IMR-90 (cell line): ENCODE results near the gene DNAH9. TPM values are rescaled to one million over a fixed set of nuclear protein-coding genes. Genes with fewer than 3 reads are reported as not detected.

Experiments
- ATAC-seq: fragments of 200-7000 bp; cut with Tn5 transposase; 2 replicates; pipeline ENCODE4 v1.9.1; 2020; ENCODE audit warnings: low read depth, mild to moderate bottlenecking, moderate library complexity
- BruUV-seq: library from RNA; stranded (reverse); fragments of 400-500 nt; replicated peaks from 2 replicates; lab custom pipeline; 2021; lab: Mats Ljungman, UMichigan
- CTCF ChIA-PET: fragments of 300-600 bp; formaldehyde crosslinking; extraction: SDS; loops from one replicate; lab custom pipeline; 2021; ENCODE audit warnings: antibody characterized with exemption; lab: Yijun Ruan, JAX
- POLR2A ChIA-PET: fragments of 300-600 bp; sonication (Branson Sonifier 250); formaldehyde crosslinking; loops from one replicate; lab custom pipeline; 2022; ENCODE audit warnings: antibody characterized with exemption; ENCODE audit not compliant: unreplicated experiment; lab: Charles Lee
- DNase-seq: peaks from one replicate; pipeline ENCODE4 v3.0.0; 2013
- H2AFZ ChIP-seq: replicated peaks from 2 replicates; pipeline ENCODE3; 2013; ENCODE audit warnings: low read length, mild to moderate bottlenecking; ENCODE audit not compliant: poor library complexity
- H2AK5ac ChIP-seq: 2 replicates; pipeline ENCODE4 v1.6.1; 2013; ENCODE audit warnings: low read depth, low read length, inconsistent platforms
- H2AK9ac ChIP-seq: replicated peaks from 2 replicates; pipeline ENCODE3; 2013; ENCODE audit warnings: mild to moderate bottlenecking, low read depth, low read length, moderate library complexity; ENCODE audit not compliant: poor library complexity
- H2BK120ac ChIP-seq: 2 replicates; pipeline ENCODE4 v1.6.1; 2013; ENCODE audit warnings: low read depth, low read length, inconsistent platforms
- H2BK15ac ChIP-seq: 3 replicates; pipeline ENCODE4 v1.6.1; 2013; ENCODE audit warnings: low read depth, low read length, inconsistent platforms
- H2BK20ac ChIP-seq: 2 replicates; pipeline ENCODE4 v1.6.1; 2013; ENCODE audit warnings: low read depth, mild to moderate bottlenecking, inconsistent platforms, low read length, moderate library complexity
- H2BK5ac ChIP-seq: 2 replicates; pipeline ENCODE4 v1.6.1; 2013; ENCODE audit warnings: mild to moderate bottlenecking, low read depth, low read length, inconsistent platforms; ENCODE audit not compliant: poor library complexity, severe bottlenecking
- H3K14ac ChIP-seq: replicated peaks from 2 replicates; pipeline ENCODE4 v1.6.1; 2013; ENCODE audit warnings: low read depth, low read length, inconsistent platforms
- H3K18ac ChIP-seq: 2 replicates; pipeline ENCODE4 v1.6.1; 2013; ENCODE audit warnings: low read depth, low read length, control low read depth
- H3K23ac ChIP-seq: 2 replicates; pipeline ENCODE4 v1.6.1; 2013; ENCODE audit warnings: low read depth, low read length, inconsistent platforms
- H3K27ac ChIP-seq: 2 replicates; pipeline ENCODE4 v1.5.1; 2013; ENCODE audit warnings: mild to moderate bottlenecking, control low read depth, low read length; ENCODE audit not compliant: insufficient read depth
- H3K27me3 ChIP-seq: 2 replicates; pipeline ENCODE4 v1.6.1; 2013; ENCODE audit warnings: low read length; ENCODE audit not compliant: control insufficient read depth, insufficient read depth
- H3K36me3 ChIP-seq: 2 replicates; pipeline ENCODE4 v1.6.1; 2013; ENCODE audit warnings: low read length, mixed read lengths; ENCODE audit not compliant: control insufficient read depth, insufficient read depth
- H3K4ac ChIP-seq: 2 replicates; pipeline ENCODE4 v1.6.1; 2013; ENCODE audit warnings: low read depth, low read length, inconsistent platforms
- H3K4me1 ChIP-seq: 2 replicates; pipeline ENCODE4 v1.6.1; 2013; ENCODE audit warnings: low read length, mixed read lengths; ENCODE audit not compliant: control insufficient read depth, insufficient read depth
- H3K4me2 ChIP-seq: 2 replicates; pipeline ENCODE4 v1.6.1; 2013; ENCODE audit warnings: low read depth, mild to moderate bottlenecking, control low read depth, low read length, moderate library complexity
- H3K4me3 ChIP-seq: 2 replicates; pipeline ENCODE4 v1.5.1; 2013; ENCODE audit warnings: low read depth, mild to moderate bottlenecking, control low read depth, low read length, moderate library complexity; ENCODE audit not compliant: insufficient read depth
- H3K56ac ChIP-seq: 2 replicates; pipeline ENCODE4 v1.6.1; 2013; ENCODE audit warnings: low read length, inconsistent platforms; ENCODE audit not compliant: insufficient read depth; ENCODE audit errors: extremely low read depth
- H3K79me1 ChIP-seq, 2 experiments: 2 replicates each; pipeline ENCODE4 v1.6.1; 2013; ENCODE audit warnings: low read length in 2 of 2, inconsistent platforms in 1 of 2, low read depth in 1 of 2
- H3K9ac ChIP-seq: 2 replicates; pipeline ENCODE4 v1.6.1; 2013; ENCODE audit warnings: low read depth, low read length, control low read depth
- H3K9me1 ChIP-seq: 2 replicates; pipeline ENCODE4 v1.6.1; 2013; ENCODE audit warnings: low read length, inconsistent platforms; ENCODE audit not compliant: insufficient read depth
- H3K9me3 ChIP-seq: 2 replicates; pipeline ENCODE4 v1.6.1; 2013; ENCODE audit warnings: low read length; ENCODE audit not compliant: control insufficient read depth, insufficient read depth
- H4K20me1 ChIP-seq: 2 replicates; pipeline ENCODE4 v1.6.1; 2013; ENCODE audit warnings: low read length, inconsistent platforms; ENCODE audit not compliant: insufficient read depth
- H4K5ac ChIP-seq: 2 replicates; pipeline ENCODE4 v1.6.1; 2013; ENCODE audit warnings: mild to moderate bottlenecking, low read depth, low read length, control low read depth
- H4K8ac ChIP-seq, 2 experiments: 2 replicates each; pipeline ENCODE4 v1.6.1; 2013; ENCODE audit warnings: low read depth in 2 of 2, low read length in 2 of 2, control low read depth in 1 of 2, inconsistent platforms in 1 of 2
- H4K91ac ChIP-seq: 2 replicates; pipeline ENCODE4 v1.6.1; 2013; ENCODE audit warnings: low read depth, low read length, inconsistent platforms; ENCODE audit not compliant: insufficient read depth
- BHLHE40 ChIP-seq: fragments of 150-350 bp; IDR thresholded peaks from 2 replicates; pipeline ENCODE4 v1.6.1; 2016; ENCODE audit warnings: mild to moderate bottlenecking, low read depth, low read length
- CHD1 ChIP-seq: IDR thresholded peaks from 2 replicates; pipeline ENCODE4 v1.6.1; 2012; ENCODE audit warnings: low read depth, low read length, improper control_type of control experiment
- MAFK ChIP-seq: IDR thresholded peaks from 2 replicates; pipeline ENCODE4 v1.6.1; 2012; ENCODE audit warnings: low read depth, low read length, improper control_type of control experiment
- MAZ ChIP-seq: IDR thresholded peaks from 2 replicates; pipeline ENCODE4 v1.6.1; 2012; ENCODE audit warnings: low read depth, mild to moderate bottlenecking, low read length, improper control_type of control experiment, moderate library complexity, borderline replicate concordance
- MXI1 ChIP-seq: IDR thresholded peaks from 2 replicates; pipeline ENCODE4 v1.6.1; 2012; ENCODE audit warnings: low read depth, mild to moderate bottlenecking, low read length, moderate library complexity, borderline replicate concordance
- NFE2L2 ChIP-seq: fragments of 150-350 bp; IDR thresholded peaks from 2 replicates; pipeline ENCODE4 v1.6.1; 2016; ENCODE audit warnings: low read depth, mild to moderate bottlenecking, low read length
- RCOR1 ChIP-seq: IDR thresholded peaks from 2 replicates; pipeline ENCODE4 v1.6.1; 2012; ENCODE audit warnings: mild to moderate bottlenecking, low read length, improper control_type of control experiment; ENCODE audit not compliant: insufficient replicate concordance
- RFX5 ChIP-seq: IDR thresholded peaks from 2 replicates; pipeline ENCODE4 v1.8.0; 2012; ENCODE audit warnings: low read depth, mild to moderate bottlenecking, low read length, moderate library complexity
- SMC3 ChIP-seq: fragments of 150-350 bp; IDR thresholded peaks from 2 replicates; pipeline ENCODE4 v1.6.1; 2016; ENCODE audit warnings: low read depth, mild to moderate bottlenecking, antibody characterized with exemption, low read length, moderate library complexity
- WGBS, 2 experiments: methylation state at CpG; one replicate each; pipeline versions ENCODE4 v1.1.5 to v1.1.7; 2013; ENCODE audit warnings: missing lambda C conversion rate in 2 of 2; ENCODE audit not compliant: insufficient read length in 1 of 2; ENCODE audit errors: extremely low coverage in 2 of 2; 5-methylcytosine and 5-hydroxymethylcytosine counted together
- dilution Hi-C: fragments of 300-500 bp; cut with HindIII; formaldehyde crosslinking; loops from one replicate; pipeline ENCODE4 v1.14.3; 2018; ENCODE audit warnings: low sequenced_read_pairs; ENCODE audit not compliant: unreplicated experiment
- in situ Hi-C: fragments of 300-500 bp; cut with MboI; formaldehyde crosslinking; loops from 3 replicates; pipeline ENCODE4 v1.14.3; 2019; ENCODE audit warnings: low sequenced_read_pairs, inconsistent platforms, mixed read lengths
- intact Hi-C: fragments of 100-400 bp; cut with micrococcal nuclease; formaldehyde crosslinking; loops from 2 replicates; pipeline ENCODE4 v1.10.0; 2022
- polyA plus RNA-seq, 3 experiments: library from polyadenylated mRNA; depleted of rRNA; stranded (reverse); fragments of >200 nt; gene quantifications; 2 replicates each; pipeline ENCODE4 v1.2.3, GENCODE V29; 2012; ENCODE audit warnings: low replicate concordance in 1 of 3
- total RNA-seq: library from RNA; depleted of rRNA; stranded (reverse); fragments of >200 nt; gene quantifications from 2 replicates; pipeline ENCODE4 v1.2.3, GENCODE V29; 2012
- TF ChIP-seq, protein P1 (sequence below): conservative IDR thresholded peaks from 2 replicates; pipeline ENCODE4 v1.5.1; 2012; ENCODE audit warnings: mild to moderate bottlenecking, low read depth, low read length, improper control_type of control experiment
- TF ChIP-seq, protein P2 (sequence below): fragments of 150-350 bp; IDR thresholded peaks from 2 replicates; pipeline ENCODE4 v1.6.1; 2016; ENCODE audit warnings: low read depth, mild to moderate bottlenecking, low read length, moderate library complexity, borderline replicate concordance

DNAH9 gene
- total and polyA plus RNA-seq, 2 of the 4 experiments (the other 2 are of a cell fraction) = not detected

DNA sequence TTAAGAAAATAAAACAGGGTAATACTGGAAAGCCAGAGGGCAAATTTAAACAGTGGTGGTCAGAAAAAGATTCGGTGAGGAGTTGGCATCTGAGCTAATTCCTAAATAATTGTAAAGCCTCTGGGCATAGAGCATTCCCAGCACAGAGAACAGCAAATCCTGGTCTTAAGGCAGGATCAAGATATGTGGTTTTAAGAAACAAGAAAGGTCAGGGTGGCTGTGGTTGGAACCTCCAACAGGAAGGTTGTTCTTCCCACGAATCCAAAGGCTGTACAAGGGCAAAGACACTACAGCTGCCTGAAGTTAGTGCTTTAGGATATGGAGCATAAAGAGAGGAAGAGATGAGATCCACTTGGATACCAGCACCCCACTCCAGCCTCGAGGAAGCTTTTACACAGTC, 284.4 kb downstream of the DNAH9 start:
- intact Hi-C loops (no loop called here), in situ Hi-C loops (no loop called here)

More for the DNA sequence above, 284.4 kb downstream of the DNAH9 start:
- Histone ChIP-seq H3K18ac (no peak overlapping the region), H3K4me2 (no peak overlapping the region), H3K27ac (no peak overlapping the region), H4K20me1 (no peaks in the 10 kb centered on the region), H2AK5ac (no peak overlapping the region), H3K79me1 (no peaks in the 10 kb centered on the region), H3K27me3 (no peaks in the 10 kb centered on the region), H2AFZ (no peak overlapping the region), H3K9ac (no peak overlapping the region), H2AK9ac (no peak overlapping the region), H3K56ac (no peak overlapping the region), H3K4me1 (no peaks in the 10 kb centered on the region), H4K5ac (no peak overlapping the region), H2BK20ac (no peak overlapping the region), H3K4ac (no peak overlapping the region), H3K9me1 (no peaks in the 10 kb centered on the region), H2BK15ac (no peak overlapping the region), H2BK5ac (no peak overlapping the region), H3K14ac (no peak overlapping the region), H3K9me3 (peaks cover 18% of the 10 kb centered on the region), H3K4me3 (no peak overlapping the region), H4K91ac (no peak overlapping the region), H3K23ac (no peak overlapping the region), H4K8ac (no peak overlapping the region), H2BK120ac (no peak overlapping the region), H3K36me3 (no peaks in the 10 kb centered on the region)
- TF ChIP-seq BHLHE40 (no peak), MXI1 (no peak), MAZ (no peak), CHD1 (no peak), NFE2L2 (no peak), RCOR1 (no peak), MAFK (no peak), SMC3 (no peak), RFX5 (no peak)
- TF ChIP-seq, protein P1, sequence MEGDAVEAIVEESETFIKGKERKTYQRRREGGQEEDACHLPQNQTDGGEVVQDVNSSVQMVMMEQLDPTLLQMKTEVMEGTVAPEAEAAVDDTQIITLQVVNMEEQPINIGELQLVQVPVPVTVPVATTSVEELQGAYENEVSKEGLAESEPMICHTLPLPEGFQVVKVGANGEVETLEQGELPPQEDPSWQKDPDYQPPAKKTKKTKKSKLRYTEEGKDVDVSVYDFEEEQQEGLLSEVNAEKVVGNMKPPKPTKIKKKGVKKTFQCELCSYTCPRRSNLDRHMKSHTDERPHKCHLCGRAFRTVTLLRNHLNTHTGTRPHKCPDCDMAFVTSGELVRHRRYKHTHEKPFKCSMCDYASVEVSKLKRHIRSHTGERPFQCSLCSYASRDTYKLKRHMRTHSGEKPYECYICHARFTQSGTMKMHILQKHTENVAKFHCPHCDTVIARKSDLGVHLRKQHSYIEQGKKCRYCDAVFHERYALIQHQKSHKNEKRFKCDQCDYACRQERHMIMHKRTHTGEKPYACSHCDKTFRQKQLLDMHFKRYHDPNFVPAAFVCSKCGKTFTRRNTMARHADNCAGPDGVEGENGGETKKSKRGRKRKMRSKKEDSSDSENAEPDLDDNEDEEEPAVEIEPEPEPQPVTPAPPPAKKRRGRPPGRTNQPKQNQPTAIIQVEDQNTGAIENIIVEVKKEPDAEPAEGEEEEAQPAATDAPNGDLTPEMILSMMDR = no peak
- TF ChIP-seq, protein P2, sequence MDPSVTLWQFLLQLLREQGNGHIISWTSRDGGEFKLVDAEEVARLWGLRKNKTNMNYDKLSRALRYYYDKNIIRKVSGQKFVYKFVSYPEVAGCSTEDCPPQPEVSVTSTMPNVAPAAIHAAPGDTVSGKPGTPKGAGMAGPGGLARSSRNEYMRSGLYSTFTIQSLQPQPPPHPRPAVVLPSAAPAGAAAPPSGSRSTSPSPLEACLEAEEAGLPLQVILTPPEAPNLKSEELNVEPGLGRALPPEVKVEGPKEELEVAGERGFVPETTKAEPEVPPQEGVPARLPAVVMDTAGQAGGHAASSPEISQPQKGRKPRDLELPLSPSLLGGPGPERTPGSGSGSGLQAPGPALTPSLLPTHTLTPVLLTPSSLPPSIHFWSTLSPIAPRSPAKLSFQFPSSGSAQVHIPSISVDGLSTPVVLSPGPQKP = no peak
- ChIA-PET POLR2A (no interaction called here), CTCF (no interaction called here)
- dilution Hi-C loops = no loop called here
- no CpG with 5 or more reads among the region's 3 CpGs for WGBS, 2 experiments
- ATAC-seq = no peak
- no peak for DNase-seq
- no TSS peak for BruUV-seq
